ENCODE data around the gene IRAK1. TPM values are rescaled to one million over a fixed set of nuclear protein-coding genes. Genes with fewer than 3 reads are reported as not detected.

Gene IRAK1
- total RNA-seq (2014; rRNA removed; shearing (Covaris generic)): 38.1 and 44.2 TPM in 2 replicates

- peak; percentile 60 for DNase-seq (ENCODE audit: low read depth)
These were observed at the start of gene IRAK1 for GRCh38 chrX:154019633-154020528. IRAK1 (minus strand) TSS chrX:154019902; CDS start chrX:154019812, 90 bp downstream.

GRCh38 chrX:154068560-154068959 lies 48.9 kb upstream of the IRAK1 start:
- DNase-seq (ENCODE audit: low read depth): no peak

GRCh38 chrX:154064637-154065435 lies 45.1 kb upstream of the IRAK1 start:
- DNase-seq (ENCODE audit: low read depth): no peak

GRCh38 chrX:154063234-154063633 lies 43.5 kb upstream of the IRAK1 start:
- DNase-seq (ENCODE audit: low read depth): no peak

- no peak for DNase-seq (ENCODE audit: low read depth)
These were observed 42.1 kb upstream of the IRAK1 start for GRCh38 chrX:154061801-154062200.

- no peak for DNase-seq (ENCODE audit: low read depth)
These were observed 40.1 kb upstream of the IRAK1 start for GRCh38 chrX:154059729-154060245.

- no peak for DNase-seq (ENCODE audit: low read depth)
These were observed 39.5 kb upstream of the IRAK1 start for GRCh38 chrX:154059231-154059630.

GRCh38 chrX:154058214-154058997 lies 38.7 kb upstream of the IRAK1 start:
- DNase-seq (ENCODE audit: low read depth): no peak

- DNase-seq (ENCODE audit: low read depth): peak; percentile 28
These were observed 38.1 kb upstream of the IRAK1 start for GRCh38 chrX:154057791-154058190.

- no peak for DNase-seq (ENCODE audit: low read depth)
These were observed 37.1 kb upstream of the IRAK1 start for GRCh38 chrX:154056770-154057241.

- DNase-seq (ENCODE audit: low read depth): peak; percentile 44
These were observed 31.6 kb upstream of the IRAK1 start for GRCh38 chrX:154051201-154051810.

GRCh38 chrX:154050113-154050495 lies 30.4 kb upstream of the IRAK1 start:
- no peak for DNase-seq (ENCODE audit: low read depth)

- no peak for DNase-seq (ENCODE audit: low read depth)
These were observed 29.8 kb upstream of the IRAK1 start for GRCh38 chrX:154049209-154050112.

GRCh38 chrX:154048398-154048797 lies 28.7 kb upstream of the IRAK1 start:
- DNase-seq (ENCODE audit: low read depth): no peak

GRCh38 chrX:154046940-154047610 lies 27.4 kb upstream of the IRAK1 start:
- no peak for DNase-seq (ENCODE audit: low read depth)

- DNase-seq (ENCODE audit: low read depth): peak; percentile 81
These were observed 26.5 kb upstream of the IRAK1 start for GRCh38 chrX:154046031-154046781.

GRCh38 chrX:154044091-154044490 lies 24.4 kb upstream of the IRAK1 start:
- DNase-seq (ENCODE audit: low read depth): no peak

GRCh38 chrX:154043003-154043763 lies 23.5 kb upstream of the IRAK1 start:
- peak; percentile 29 for DNase-seq (ENCODE audit: low read depth)

All from RPMI7951 (cell line).